ENCODE results near the gene ESD. TPM values are rescaled to one million over a fixed set of nuclear protein-coding genes. Genes with fewer than 3 reads are reported as not detected.

ESD gene
- total and polyA plus RNA-seq, 2 of the 13 experiments (the other 11 are each of a cell fraction or from before 2014, with no cell fraction given), result 118 to 147 TPM

DNA sequence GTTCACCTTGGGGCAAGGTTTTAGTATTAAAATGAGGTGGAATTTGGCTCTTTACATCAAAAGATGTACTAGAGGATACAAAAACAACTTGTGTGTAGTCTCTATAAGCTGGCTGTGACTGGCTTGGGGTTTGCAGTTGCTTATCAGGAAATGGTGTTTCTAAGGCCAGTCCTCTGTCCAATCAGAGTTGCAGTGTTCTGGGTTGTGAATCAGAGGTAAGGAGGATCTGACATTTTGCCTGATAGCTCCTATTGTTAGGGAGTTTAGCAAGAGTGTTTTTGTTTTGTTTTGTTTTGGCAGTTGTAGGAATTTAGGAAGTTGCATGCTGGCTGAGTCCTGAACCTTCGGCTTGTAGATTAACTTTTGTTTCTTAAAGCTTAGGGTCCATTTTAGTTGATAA lies 20.1 kb upstream of the ESD start (continued):
- TF ChIP-seq ZMYM3 (CRISPR knock-in tag; IDR thresholded peaks at IDR 0.05) (no peak), ZNF33A (CRISPR knock-in tag; IDR thresholded peaks at IDR 0.05; ENCODE audit: borderline replicate concordance) (no peak), ZMYM4 (CRISPR knock-in tag; IDR thresholded peaks at IDR 0.05) (no peak)

DNA sequence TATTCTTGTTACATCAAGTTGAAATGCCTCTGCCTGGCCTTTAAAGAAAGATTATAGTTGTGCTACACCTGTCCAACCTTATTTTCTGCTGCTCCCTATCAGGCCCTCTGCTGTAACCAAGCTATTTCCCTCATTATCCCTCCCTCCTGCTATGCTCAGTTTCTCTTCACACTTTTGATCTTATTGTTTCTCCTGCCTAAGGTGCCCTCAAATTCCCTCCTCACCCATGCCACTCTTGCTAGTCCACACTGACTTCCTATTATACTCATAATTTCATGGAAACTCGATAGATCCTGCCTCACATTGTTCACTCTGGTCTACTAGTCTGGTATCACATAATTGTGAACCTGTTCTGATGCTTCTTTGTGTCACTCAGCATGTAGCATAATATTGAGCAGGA lies 19.4 kb upstream of the ESD start:
- no peaks in the 10 kb centered on the region for H3K79me2 ChIP-seq (ENCODE audit: insufficient read depth, low read length)
- peaks cover 0 to 2% of the 10 kb centered on the region in 2 experiments; a peak in 1 of 5 replicates for H3K27me3 ChIP-seq (ENCODE audit: control insufficient read depth in 1 of 2, insufficient read depth in 2 of 2, low read length in 2 of 2)
- FAIRE-seq (no peak), DNase-seq (ENCODE audit: low spot score) (no peak), ATAC-seq (no peak)
- H3K4me1 ChIP-seq (ENCODE audit: insufficient read depth, low read length), result no peaks in the 10 kb centered on the region
- CTCF ChIA-PET (ENCODE audit: low intra/inter-chr PET ratio, low total read pairs), result no interaction called here
- H3K36me3 ChIP-seq (replicated peaks in 1 of 2; ENCODE audit: control insufficient read depth in 1 of 2, insufficient read depth in 2 of 2, low read length in 2 of 2), result no peaks in the 10 kb centered on the region
- no peak overlapping the region for H2AFZ ChIP-seq (ENCODE audit: low read length)
- intact Hi-C loops (cut with micrococcal nuclease; ENCODE audit: unreplicated experiment), result no loop called here
- no TSS peak for BruUV-seq (replicated peaks)
- peaks cover 3% of the 10 kb centered on the region; the same call in 1 of the 2 replicates for H3K9me3 ChIP-seq (ENCODE audit: low read length)
- H3K4me3 ChIP-seq (replicated peaks in 1 of 3; ENCODE audit: insufficient read depth in 1 of 3, low read depth in 2 of 3, low read length in 3 of 3), result no peak overlapping the region
- 0% methylated on average over 1 of the region's 1 CpG for WGBS (ENCODE audit: low lambda C conversion rate)
- in situ Hi-C loops (cut with HindIII; ENCODE audit: extremely low pct_ligation_motif_present, low pct_unique_long_range_greater_than_20kb), result no loop called here
- H4K20me1 ChIP-seq (ENCODE audit: insufficient read depth, low read length), result no peaks in the 10 kb centered on the region
- H3K9ac ChIP-seq (ENCODE audit: insufficient read depth, low read depth, low read length), result no peak overlapping the region
- no peak overlapping the region for H3K27ac ChIP-seq (ENCODE audit: extremely low read length, insufficient read depth, low read length)
- no peak overlapping the region for H3K4me2 ChIP-seq (ENCODE audit: low read depth, low read length)
- POLR2A ChIA-PET, result interaction anchor here (1.4 kb wide), 1 partner anchor 19 kb away, joined by 3 read pairs; no protein-coding TSS in a partner anchor
- TF ChIP-seq ZNF256 (CRISPR knock-in tag; conservative IDR thresholded peaks at IDR 0.05) (no peak), MZF1 (CRISPR knock-in tag; IDR thresholded peaks at IDR 0.05; ENCODE audit: borderline replicate concordance) (no peak), ZNF878 (CRISPR knock-in tag; IDR thresholded peaks at IDR 0.05) (no peak), ZNF556 (CRISPR knock-in tag; IDR thresholded peaks at IDR 0.05; ENCODE audit: borderline replicate concordance) (no peak), HMGA1 (CRISPR knock-in tag; conservative IDR thresholded peaks at IDR 0.05) (no peak)
- TF ChIP-seq, protein P1, sequence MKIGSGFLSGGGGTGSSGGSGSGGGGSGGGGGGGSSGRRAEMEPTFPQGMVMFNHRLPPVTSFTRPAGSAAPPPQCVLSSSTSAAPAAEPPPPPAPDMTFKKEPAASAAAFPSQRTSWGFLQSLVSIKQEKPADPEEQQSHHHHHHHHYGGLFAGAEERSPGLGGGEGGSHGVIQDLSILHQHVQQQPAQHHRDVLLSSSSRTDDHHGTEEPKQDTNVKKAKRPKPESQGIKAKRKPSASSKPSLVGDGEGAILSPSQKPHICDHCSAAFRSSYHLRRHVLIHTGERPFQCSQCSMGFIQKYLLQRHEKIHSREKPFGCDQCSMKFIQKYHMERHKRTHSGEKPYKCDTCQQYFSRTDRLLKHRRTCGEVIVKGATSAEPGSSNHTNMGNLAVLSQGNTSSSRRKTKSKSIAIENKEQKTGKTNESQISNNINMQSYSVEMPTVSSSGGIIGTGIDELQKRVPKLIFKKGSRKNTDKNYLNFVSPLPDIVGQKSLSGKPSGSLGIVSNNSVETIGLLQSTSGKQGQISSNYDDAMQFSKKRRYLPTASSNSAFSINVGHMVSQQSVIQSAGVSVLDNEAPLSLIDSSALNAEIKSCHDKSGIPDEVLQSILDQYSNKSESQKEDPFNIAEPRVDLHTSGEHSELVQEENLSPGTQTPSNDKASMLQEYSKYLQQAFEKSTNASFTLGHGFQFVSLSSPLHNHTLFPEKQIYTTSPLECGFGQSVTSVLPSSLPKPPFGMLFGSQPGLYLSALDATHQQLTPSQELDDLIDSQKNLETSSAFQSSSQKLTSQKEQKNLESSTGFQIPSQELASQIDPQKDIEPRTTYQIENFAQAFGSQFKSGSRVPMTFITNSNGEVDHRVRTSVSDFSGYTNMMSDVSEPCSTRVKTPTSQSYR (CRISPR knock-in tag; IDR thresholded peaks at IDR 0.05; ENCODE audit: borderline replicate concordance), result no peak
- TF ChIP-seq, protein P2, sequence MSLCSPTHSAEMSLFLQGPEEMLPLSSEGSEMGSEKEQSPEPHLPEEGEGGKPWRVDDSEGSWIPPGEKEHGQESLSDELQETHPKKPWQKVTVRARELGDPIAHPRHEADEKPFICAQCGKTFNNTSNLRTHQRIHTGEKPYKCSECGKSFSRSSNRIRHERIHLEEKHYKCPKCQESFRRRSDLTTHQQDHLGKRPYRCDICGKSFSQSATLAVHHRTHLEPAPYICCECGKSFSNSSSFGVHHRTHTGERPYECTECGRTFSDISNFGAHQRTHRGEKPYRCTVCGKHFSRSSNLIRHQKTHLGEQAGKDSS (CRISPR knock-in tag; IDR thresholded peaks at IDR 0.05; ENCODE audit: borderline replicate concordance, low read depth), result no peak
- TF ChIP-seq, protein P3, sequence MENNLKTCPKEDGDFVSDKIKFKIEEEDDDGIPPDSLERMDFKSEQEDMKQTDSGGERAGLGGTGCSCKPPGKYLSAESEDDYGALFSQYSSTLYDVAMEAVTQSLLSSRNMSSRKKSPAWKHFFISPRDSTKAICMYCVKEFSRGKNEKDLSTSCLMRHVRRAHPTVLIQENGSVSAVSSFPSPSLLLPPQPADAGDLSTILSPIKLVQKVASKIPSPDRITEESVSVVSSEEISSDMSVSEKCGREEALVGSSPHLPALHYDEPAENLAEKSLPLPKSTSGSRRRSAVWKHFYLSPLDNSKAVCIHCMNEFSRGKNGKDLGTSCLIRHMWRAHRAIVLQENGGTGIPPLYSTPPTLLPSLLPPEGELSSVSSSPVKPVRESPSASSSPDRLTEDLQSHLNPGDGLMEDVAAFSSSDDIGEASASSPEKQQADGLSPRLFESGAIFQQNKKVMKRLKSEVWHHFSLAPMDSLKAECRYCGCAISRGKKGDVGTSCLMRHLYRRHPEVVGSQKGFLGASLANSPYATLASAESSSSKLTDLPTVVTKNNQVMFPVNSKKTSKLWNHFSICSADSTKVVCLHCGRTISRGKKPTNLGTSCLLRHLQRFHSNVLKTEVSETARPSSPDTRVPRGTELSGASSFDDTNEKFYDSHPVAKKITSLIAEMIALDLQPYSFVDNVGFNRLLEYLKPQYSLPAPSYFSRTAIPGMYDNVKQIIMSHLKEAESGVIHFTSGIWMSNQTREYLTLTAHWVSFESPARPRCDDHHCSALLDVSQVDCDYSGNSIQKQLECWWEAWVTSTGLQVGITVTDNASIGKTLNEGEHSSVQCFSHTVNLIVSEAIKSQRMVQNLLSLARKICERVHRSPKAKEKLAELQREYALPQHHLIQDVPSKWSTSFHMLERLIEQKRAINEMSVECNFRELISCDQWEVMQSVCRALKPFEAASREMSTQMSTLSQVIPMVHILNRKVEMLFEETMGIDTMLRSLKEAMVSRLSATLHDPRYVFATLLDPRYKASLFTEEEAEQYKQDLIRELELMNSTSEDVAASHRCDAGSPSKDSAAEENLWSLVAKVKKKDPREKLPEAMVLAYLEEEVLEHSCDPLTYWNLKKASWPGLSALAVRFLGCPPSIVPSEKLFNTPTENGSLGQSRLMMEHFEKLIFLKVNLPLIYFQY (CRISPR knock-in tag; IDR thresholded peaks at IDR 0.05; ENCODE audit: borderline replicate concordance), result no peak
- TF ChIP-seq, protein P4, sequence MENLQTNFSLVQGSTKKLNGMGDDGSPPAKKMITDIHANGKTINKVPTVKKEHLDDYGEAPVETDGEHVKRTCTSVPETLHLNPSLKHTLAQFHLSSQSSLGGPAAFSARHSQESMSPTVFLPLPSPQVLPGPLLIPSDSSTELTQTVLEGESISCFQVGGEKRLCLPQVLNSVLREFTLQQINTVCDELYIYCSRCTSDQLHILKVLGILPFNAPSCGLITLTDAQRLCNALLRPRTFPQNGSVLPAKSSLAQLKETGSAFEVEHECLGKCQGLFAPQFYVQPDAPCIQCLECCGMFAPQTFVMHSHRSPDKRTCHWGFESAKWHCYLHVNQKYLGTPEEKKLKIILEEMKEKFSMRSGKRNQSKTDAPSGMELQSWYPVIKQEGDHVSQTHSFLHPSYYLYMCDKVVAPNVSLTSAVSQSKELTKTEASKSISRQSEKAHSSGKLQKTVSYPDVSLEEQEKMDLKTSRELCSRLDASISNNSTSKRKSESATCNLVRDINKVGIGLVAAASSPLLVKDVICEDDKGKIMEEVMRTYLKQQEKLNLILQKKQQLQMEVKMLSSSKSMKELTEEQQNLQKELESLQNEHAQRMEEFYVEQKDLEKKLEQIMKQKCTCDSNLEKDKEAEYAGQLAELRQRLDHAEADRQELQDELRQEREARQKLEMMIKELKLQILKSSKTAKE (CRISPR knock-in tag; IDR thresholded peaks at IDR 0.05; ENCODE audit: borderline replicate concordance), result no peak
